ENCODE measurements around the gene SCN3A. TPM values are rescaled to one million over a fixed set of nuclear protein-coding genes. Genes with fewer than 3 reads are reported as not detected.

Gene SCN3A
- total and polyA plus RNA-seq, 10 of the 15 experiments (the other 5 are each of a cell fraction or from before 2014, with no cell fraction given), result 0.04 to 0.34 (median 0.06) TPM; not detected in 3

DNA sequence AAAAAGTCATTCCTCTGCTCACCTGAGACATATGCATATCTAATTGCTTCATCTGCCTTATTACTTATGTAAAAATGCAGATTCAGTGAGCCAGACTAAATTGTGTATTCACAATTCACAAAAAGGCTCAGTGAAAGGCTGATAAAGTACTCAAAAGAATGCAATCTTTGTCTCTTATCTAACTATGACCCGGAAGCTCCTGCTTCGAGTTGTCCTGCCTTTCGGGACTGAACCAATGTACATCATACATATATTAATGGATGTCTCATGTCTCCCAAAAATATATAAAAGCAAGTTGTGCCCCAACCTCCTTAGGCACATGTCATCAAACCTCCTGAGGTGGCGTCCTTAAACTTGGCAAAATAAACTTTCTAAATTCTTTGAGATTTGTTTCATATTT lies 120.5 kb downstream of the SCN3A start:
- 68% methylated on average over 4 of the region's 4 CpGs for WGBS (ENCODE audit: insufficient coverage, insufficient replicate concordance, low lambda C conversion rate, missing lambda C conversion rate)
- intact Hi-C loops (cut with micrococcal nuclease; ENCODE audit: unreplicated experiment), result no loop called here
- DNase-seq (ENCODE audit: low read depth, low spot score) (no peak), ATAC-seq (no peak), FAIRE-seq (no peak)
- no peak overlapping the region for H3K4me3 ChIP-seq
- in situ Hi-C loops (cut with MboI), result no loop called here
- no peak overlapping the region for H3K4me2 ChIP-seq (ENCODE audit: control insufficient read depth, insufficient read depth)
- no peaks in the 10 kb centered on the region for H3K36me3 ChIP-seq (ENCODE audit: control insufficient read depth in 2 of 2, insufficient read depth in 2 of 2, low read length in 1 of 2)
- no peaks in the 10 kb centered on the region for H3K9me3 ChIP-seq (replicated peaks; ENCODE audit: control insufficient read depth, insufficient read depth, low read length)
- ChIA-PET POLR2A (no interaction called here), CTCF (interaction anchor here (1.6 kb wide), 1 partner anchor 14 kb away, joined by 3 read pairs; no protein-coding TSS in a partner anchor), SMC1A (ENCODE audit: uncharacterized antibody, unreplicated experiment) (no interaction called here), RAD21 (ENCODE audit: unreplicated experiment) (no interaction called here)
- H3K4me1 ChIP-seq (ENCODE audit: control insufficient read depth, insufficient read depth, low read length), result no peaks in the 10 kb centered on the region
- H4K20me1 ChIP-seq (ENCODE audit: control insufficient read depth, insufficient read depth), result no peaks in the 10 kb centered on the region
- no peaks in the 10 kb centered on the region for H3K79me2 ChIP-seq (ENCODE audit: control insufficient read depth, insufficient read depth, low read length)
- BruUV-seq (replicated peaks), result no TSS peak
- H2AFZ ChIP-seq (ENCODE audit: control insufficient read depth, low read depth, low read length), result no peak overlapping the region
- TF ChIP-seq ZNF384 (IDR thresholded peaks at IDR 0.05; ENCODE audit: borderline replicate concordance, low read depth, low read length), result no peak
- H3K27ac ChIP-seq (ENCODE audit: control insufficient read depth, insufficient read depth), result no peak overlapping the region
- H3K9ac ChIP-seq (ENCODE audit: control insufficient read depth, insufficient read depth, low read length), result no peak overlapping the region
- H3K27me3 ChIP-seq (replicated peaks in 1 of 2; ENCODE audit: control insufficient read depth in 2 of 2, insufficient read depth in 2 of 2, low read length in 1 of 2), result no peaks in the 10 kb centered on the region

DNA sequence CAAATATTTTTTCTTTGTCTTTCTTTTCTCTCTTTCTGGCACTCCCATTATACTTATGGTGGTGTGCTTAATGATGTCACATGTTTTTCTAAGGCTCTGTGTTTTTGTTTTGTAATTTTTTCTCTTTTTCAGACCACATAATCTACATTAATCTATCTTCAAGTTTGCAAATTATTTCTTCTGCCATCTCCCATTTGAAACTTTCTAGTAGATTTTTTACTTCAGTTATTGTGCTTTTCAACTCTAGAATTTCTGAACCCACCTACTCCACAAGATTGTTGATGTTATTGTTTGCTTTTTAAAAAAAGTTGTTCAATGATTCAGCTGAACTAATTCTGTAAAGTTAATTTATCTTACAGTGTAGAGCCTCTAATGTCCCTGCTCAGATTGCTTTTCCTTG lies 121.4 kb downstream of the SCN3A start:
- no peaks in the 10 kb centered on the region for H3K27me3 ChIP-seq (replicated peaks in 1 of 2; ENCODE audit: control insufficient read depth in 2 of 2, insufficient read depth in 2 of 2, low read length in 1 of 2)
- FAIRE-seq, result no peak
- in situ Hi-C loops (cut with MboI) (no loop called here), intact Hi-C loops (cut with micrococcal nuclease; ENCODE audit: unreplicated experiment) (no loop called here)
- ChIA-PET RAD21 (ENCODE audit: unreplicated experiment) (no interaction called here), CTCF (interaction anchor here (0.6 to 1.6 kb wide), 2 partner anchors 15 to 275 kb away, joined by 3 read pairs; no protein-coding TSS in a partner anchor), SMC1A (ENCODE audit: uncharacterized antibody, unreplicated experiment) (no interaction called here), POLR2A (no interaction called here)
- no peak for DNase-seq (ENCODE audit: low read depth, low spot score)
- no peak overlapping the region for H3K4me2 ChIP-seq (ENCODE audit: control insufficient read depth, insufficient read depth)
- no peaks in the 10 kb centered on the region for H3K4me1 ChIP-seq (ENCODE audit: control insufficient read depth, insufficient read depth, low read length)
- TF ChIP-seq NFYB (IDR thresholded peaks at IDR 0.05; ENCODE audit: insufficient read depth, low read depth, low read length), result no peak
- no TSS peak for BruUV-seq (replicated peaks)
- no peak overlapping the region for H3K27ac ChIP-seq (ENCODE audit: control insufficient read depth, insufficient read depth)
- ATAC-seq, result no peak
- no peak overlapping the region for H3K4me3 ChIP-seq
- no peak overlapping the region for H3K9ac ChIP-seq (ENCODE audit: control insufficient read depth, insufficient read depth, low read length)
- H3K79me2 ChIP-seq (ENCODE audit: control insufficient read depth, insufficient read depth, low read length), result no peaks in the 10 kb centered on the region
- no peak overlapping the region for H2AFZ ChIP-seq (ENCODE audit: control insufficient read depth, low read depth, low read length)
- no peaks in the 10 kb centered on the region for H4K20me1 ChIP-seq (ENCODE audit: control insufficient read depth, insufficient read depth)
- no peaks in the 10 kb centered on the region for H3K9me3 ChIP-seq (replicated peaks; ENCODE audit: control insufficient read depth, insufficient read depth, low read length)
- no peaks in the 10 kb centered on the region for H3K36me3 ChIP-seq (ENCODE audit: control insufficient read depth in 2 of 2, insufficient read depth in 2 of 2, low read length in 1 of 2)
